HepG2 (cell line): Measurements from ENCODE around the gene CLEC18C. TPM values are rescaled to one million over a fixed set of nuclear protein-coding genes. Genes with fewer than 3 reads are reported as not detected.

Source experiments
- GTF3A ChIP-seq: sonication (generic); formaldehyde crosslinking; conservative IDR thresholded peaks from 2 replicates; pipeline ENCODE4 v1.4.0; 2020; ENCODE audit warnings: mild to moderate bottlenecking, missing genetic modification reagents
- KLF11 ChIP-seq: IDR thresholded peaks from 2 replicates; pipeline ENCODE4 v1.6.1; 2016; ENCODE audit warnings: missing compliant biosample characterization
- MBD4 ChIP-seq: IDR thresholded peaks from 2 replicates; pipeline ENCODE4 v1.6.1; 2012; ENCODE audit warnings: low read length, inconsistent platforms, borderline replicate concordance
- MED1 ChIP-seq: sonication (generic); formaldehyde crosslinking; IDR thresholded peaks from 2 replicates; pipeline ENCODE4 v1.4.0; 2020; ENCODE audit warnings: missing genetic modification reagents
- RFX1 ChIP-seq: fragments of 450-650 bp; IDR thresholded peaks from 2 replicates; pipeline ENCODE4 v1.6.1; 2017
- SIN3A ChIP-seq: IDR thresholded peaks from 2 replicates; pipeline ENCODE4 v1.6.1; 2011; ENCODE audit warnings: low read depth, mild to moderate bottlenecking, control low read depth, low read length, borderline replicate concordance
- SKI ChIP-seq: fragments of 450-650 bp; IDR thresholded peaks from one replicate; pipeline ENCODE4 v1.6.1; 2018; ENCODE audit warnings: mild to moderate bottlenecking; ENCODE audit not compliant: partially characterized antibody
- SP5 ChIP-seq: IDR thresholded peaks from 2 replicates; pipeline ENCODE4 v1.6.1; 2016; ENCODE audit warnings: low read depth, borderline replicate concordance
- ZNF460 ChIP-seq: sonication (generic); formaldehyde crosslinking; IDR thresholded peaks from 2 replicates; pipeline ENCODE4 v1.5.1; 2020; ENCODE audit warnings: missing genetic modification reagents, mild to moderate bottlenecking, borderline replicate concordance
- ZNF552 ChIP-seq: sonication (generic); formaldehyde crosslinking; IDR thresholded peaks from 2 replicates; pipeline ENCODE4 v1.9.0; 2022; ENCODE audit warnings: missing genetic modification reagents, mild to moderate bottlenecking, borderline replicate concordance
- ZNF557 ChIP-seq: sonication (generic); formaldehyde crosslinking; IDR thresholded peaks from 2 replicates; pipeline ENCODE4 v1.4.0; 2020; ENCODE audit warnings: missing genetic modification reagents
- ZNF558 ChIP-seq: sonication (generic); formaldehyde crosslinking; IDR thresholded peaks from 2 replicates; pipeline ENCODE4 v1.9.0; 2022; ENCODE audit warnings: mild to moderate bottlenecking, missing genetic modification reagents, borderline replicate concordance
- ZNF598 ChIP-seq: sonication (generic); formaldehyde crosslinking; IDR thresholded peaks from 2 replicates; pipeline ENCODE4 v1.5.1; 2020; ENCODE audit warnings: mild to moderate bottlenecking, missing genetic modification reagents, borderline replicate concordance
- ZNF746 ChIP-seq: sonication (generic); formaldehyde crosslinking; IDR thresholded peaks from 2 replicates; pipeline ENCODE4 v1.8.0; 2022; ENCODE audit warnings: mild to moderate bottlenecking, missing genetic modification reagents
- ZNF792 ChIP-seq: IDR thresholded peaks from 2 replicates; pipeline ENCODE4 v1.6.1; 2016
- ZNF839 ChIP-seq: sonication (generic); formaldehyde crosslinking; IDR thresholded peaks from 2 replicates; pipeline ENCODE4 v1.4.0; 2020; ENCODE audit warnings: missing genetic modification reagents, mild to moderate bottlenecking, borderline replicate concordance
- polyA plus RNA-seq, 8 experiments: library from polyadenylated mRNA; depleted of rRNA in 3 of 8; stranded (reverse) in 7 of 8; unstranded in 1 of 8; fragments of >200 nt; fragmentation: Illumina TruSeq in 4 of 8; extraction: Trizol in 4 of 8; gene quantifications; 2 replicates each; pipeline versions ENCODE4 v1.2.1 to v1.2.3, GENCODE V29; 2011 to 2016; ENCODE audit warnings: low read depth in 4 of 8, missing spikeins in 1 of 8, mixed read lengths in 1 of 8; ENCODE audit not compliant: insufficient read depth in 1 of 8
- total RNA-seq, 5 experiments: library from RNA; depleted of rRNA; stranded (reverse); fragments of >200 nt; fragmentation: Illumina TruSeq; extraction: Trizol; gene quantifications; 2 replicates each; pipeline ENCODE4 v1.2.3, GENCODE V29; 2016; ENCODE audit warnings: low read depth in 1 of 5
- TF ChIP-seq, protein P1 (sequence below): IDR thresholded peaks from 2 replicates; pipeline ENCODE4 v1.6.1; 2016; ENCODE audit warnings: mild to moderate bottlenecking, missing biosample characterization, missing genetic modification reagents
- TF ChIP-seq, protein P2 (sequence below): sonication (generic); formaldehyde crosslinking; IDR thresholded peaks from 2 replicates; pipeline ENCODE4 v1.5.0; 2020; ENCODE audit warnings: mild to moderate bottlenecking, missing genetic modification reagents
- TF ChIP-seq, protein P3 (sequence below): sonication (generic); formaldehyde crosslinking; IDR thresholded peaks from 2 replicates; pipeline ENCODE4 v1.5.0; 2020; ENCODE audit warnings: missing genetic modification reagents
- TF ChIP-seq, protein P4 (sequence below): sonication (generic); formaldehyde crosslinking; IDR thresholded peaks from 2 replicates; pipeline ENCODE4 v1.5.1; 2020; ENCODE audit warnings: mild to moderate bottlenecking, moderate library complexity, missing genetic modification reagents
- TF ChIP-seq, protein P5 (sequence below): sonication (generic); formaldehyde crosslinking; conservative IDR thresholded peaks from 2 replicates; pipeline ENCODE4 v1.4.0; 2020; ENCODE audit warnings: missing genetic modification reagents
- TF ChIP-seq, protein P6 (sequence below): sonication (generic); formaldehyde crosslinking; IDR thresholded peaks from 2 replicates; pipeline ENCODE4 v1.4.0; 2020; ENCODE audit warnings: low read depth, mild to moderate bottlenecking, missing genetic modification reagents

CLEC18C gene
- total and polyA plus RNA-seq, 2 of the 13 experiments (the other 11 are each of a cell fraction or from before 2014, with no cell fraction given), result 0.15 to 0.29 TPM

DNA sequence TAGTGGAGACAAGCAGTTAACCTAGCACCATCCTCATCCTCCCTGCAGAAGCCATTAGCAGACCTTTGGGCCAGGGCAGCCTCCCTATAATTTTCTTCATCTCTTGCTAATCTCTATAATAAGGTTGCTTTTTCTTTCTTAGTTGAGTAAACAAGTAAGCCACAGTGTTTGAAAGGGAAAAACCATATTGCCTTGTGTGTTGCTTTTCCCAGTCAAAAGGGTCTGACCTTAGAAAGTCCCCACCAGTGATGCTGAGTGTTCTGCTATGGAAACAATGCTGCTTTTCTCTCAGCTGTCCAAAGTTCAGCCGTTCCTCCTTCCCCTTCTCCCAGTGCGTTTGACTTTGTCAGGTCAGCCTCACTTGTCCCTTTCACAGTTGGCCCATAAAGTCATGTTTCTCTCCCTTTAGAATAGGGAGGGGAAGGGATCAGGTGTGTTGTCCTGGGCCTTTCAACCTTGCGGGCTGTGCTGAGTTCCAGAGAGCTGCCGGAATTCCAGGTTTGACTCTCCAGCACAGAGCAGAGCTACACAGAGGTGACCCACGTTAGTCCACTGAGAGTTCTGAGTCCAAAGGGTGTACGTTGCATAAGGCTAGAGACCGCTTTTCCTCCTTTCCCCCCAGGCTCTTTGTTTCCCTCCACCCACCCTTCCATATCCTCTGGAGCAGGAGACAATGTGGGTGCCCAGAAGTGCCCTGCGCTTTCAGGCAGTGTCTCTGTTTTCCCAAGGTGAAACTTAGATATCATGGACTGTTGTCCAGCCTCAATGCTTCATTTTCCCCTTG, 15.9 kb upstream of the CLEC18C start (continued):
- no peak; the same call in 1 of the 2 replicates for TF ChIP-seq GTF3A (CRISPR knock-in tag)
- TF ChIP-seq, protein P1, sequence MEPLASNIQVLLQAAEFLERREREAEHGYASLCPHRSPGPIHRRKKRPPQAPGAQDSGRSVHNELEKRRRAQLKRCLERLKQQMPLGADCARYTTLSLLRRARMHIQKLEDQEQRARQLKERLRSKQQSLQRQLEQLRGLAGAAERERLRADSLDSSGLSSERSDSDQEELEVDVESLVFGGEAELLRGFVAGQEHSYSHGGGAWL (CRISPR knock-in tag), result no peak
- TF ChIP-seq MED1 (CRISPR knock-in tag), result peak; percentile 74
- peak; percentile 56 for TF ChIP-seq SKI
- TF ChIP-seq, protein P2, sequence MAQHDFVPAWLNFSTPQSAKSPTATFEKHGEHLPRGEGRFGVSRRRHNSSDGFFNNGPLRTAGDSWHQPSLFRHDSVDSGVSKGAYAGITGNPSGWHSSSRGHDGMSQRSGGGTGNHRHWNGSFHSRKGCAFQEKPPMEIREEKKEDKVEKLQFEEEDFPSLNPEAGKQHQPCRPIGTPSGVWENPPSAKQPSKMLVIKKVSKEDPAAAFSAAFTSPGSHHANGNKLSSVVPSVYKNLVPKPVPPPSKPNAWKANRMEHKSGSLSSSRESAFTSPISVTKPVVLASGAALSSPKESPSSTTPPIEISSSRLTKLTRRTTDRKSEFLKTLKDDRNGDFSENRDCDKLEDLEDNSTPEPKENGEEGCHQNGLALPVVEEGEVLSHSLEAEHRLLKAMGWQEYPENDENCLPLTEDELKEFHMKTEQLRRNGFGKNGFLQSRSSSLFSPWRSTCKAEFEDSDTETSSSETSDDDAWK (CRISPR knock-in tag), result no peak
- TF ChIP-seq, protein P3, sequence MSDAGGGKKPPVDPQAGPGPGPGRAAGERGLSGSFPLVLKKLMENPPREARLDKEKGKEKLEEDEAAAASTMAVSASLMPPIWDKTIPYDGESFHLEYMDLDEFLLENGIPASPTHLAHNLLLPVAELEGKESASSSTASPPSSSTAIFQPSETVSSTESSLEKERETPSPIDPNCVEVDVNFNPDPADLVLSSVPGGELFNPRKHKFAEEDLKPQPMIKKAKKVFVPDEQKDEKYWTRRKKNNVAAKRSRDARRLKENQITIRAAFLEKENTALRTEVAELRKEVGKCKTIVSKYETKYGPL (CRISPR knock-in tag), result peak; percentile 98
- TF ChIP-seq, protein P4, sequence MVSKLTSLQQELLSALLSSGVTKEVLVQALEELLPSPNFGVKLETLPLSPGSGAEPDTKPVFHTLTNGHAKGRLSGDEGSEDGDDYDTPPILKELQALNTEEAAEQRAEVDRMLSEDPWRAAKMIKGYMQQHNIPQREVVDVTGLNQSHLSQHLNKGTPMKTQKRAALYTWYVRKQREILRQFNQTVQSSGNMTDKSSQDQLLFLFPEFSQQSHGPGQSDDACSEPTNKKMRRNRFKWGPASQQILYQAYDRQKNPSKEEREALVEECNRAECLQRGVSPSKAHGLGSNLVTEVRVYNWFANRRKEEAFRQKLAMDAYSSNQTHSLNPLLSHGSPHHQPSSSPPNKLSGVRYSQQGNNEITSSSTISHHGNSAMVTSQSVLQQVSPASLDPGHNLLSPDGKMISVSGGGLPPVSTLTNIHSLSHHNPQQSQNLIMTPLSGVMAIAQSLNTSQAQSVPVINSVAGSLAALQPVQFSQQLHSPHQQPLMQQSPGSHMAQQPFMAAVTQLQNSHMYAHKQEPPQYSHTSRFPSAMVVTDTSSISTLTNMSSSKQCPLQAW, result peak; percentile 89
- TF ChIP-seq RFX1, result 0 out of 2 replicates have a peak, but pooled peaks have one; percentile 4
- TF ChIP-seq ZNF460 (CRISPR knock-in tag), result no peak
- TF ChIP-seq ZNF792, result peak; percentile 90
- TF ChIP-seq ZNF746, result peak; percentile 66; the same call in 1 of the 2 replicates
- TF ChIP-seq, protein P5, sequence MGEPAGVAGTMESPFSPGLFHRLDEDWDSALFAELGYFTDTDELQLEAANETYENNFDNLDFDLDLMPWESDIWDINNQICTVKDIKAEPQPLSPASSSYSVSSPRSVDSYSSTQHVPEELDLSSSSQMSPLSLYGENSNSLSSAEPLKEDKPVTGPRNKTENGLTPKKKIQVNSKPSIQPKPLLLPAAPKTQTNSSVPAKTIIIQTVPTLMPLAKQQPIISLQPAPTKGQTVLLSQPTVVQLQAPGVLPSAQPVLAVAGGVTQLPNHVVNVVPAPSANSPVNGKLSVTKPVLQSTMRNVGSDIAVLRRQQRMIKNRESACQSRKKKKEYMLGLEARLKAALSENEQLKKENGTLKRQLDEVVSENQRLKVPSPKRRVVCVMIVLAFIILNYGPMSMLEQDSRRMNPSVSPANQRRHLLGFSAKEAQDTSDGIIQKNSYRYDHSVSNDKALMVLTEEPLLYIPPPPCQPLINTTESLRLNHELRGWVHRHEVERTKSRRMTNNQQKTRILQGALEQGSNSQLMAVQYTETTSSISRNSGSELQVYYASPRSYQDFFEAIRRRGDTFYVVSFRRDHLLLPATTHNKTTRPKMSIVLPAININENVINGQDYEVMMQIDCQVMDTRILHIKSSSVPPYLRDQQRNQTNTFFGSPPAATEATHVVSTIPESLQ (CRISPR knock-in tag), result no peak; the same call in 1 of the 2 replicates
- TF ChIP-seq SIN3A, result no peak
- TF ChIP-seq ZNF839 (CRISPR knock-in tag), result no peak
- peak; percentile 52; the same call in 1 of the 2 replicates for TF ChIP-seq SP5 (CRISPR knock-in tag)
- 0 out of 2 replicates have a peak, but pooled peaks have one; percentile 37 for TF ChIP-seq ZNF552 (CRISPR knock-in tag)
- TF ChIP-seq ZNF558 (CRISPR knock-in tag), result no peak
- peak; percentile 55; the same call in 1 of the 2 replicates for TF ChIP-seq MBD4
- TF ChIP-seq ZNF557 (CRISPR knock-in tag), result peak; percentile 25; the same call in 1 of the 2 replicates
- TF ChIP-seq, protein P6, sequence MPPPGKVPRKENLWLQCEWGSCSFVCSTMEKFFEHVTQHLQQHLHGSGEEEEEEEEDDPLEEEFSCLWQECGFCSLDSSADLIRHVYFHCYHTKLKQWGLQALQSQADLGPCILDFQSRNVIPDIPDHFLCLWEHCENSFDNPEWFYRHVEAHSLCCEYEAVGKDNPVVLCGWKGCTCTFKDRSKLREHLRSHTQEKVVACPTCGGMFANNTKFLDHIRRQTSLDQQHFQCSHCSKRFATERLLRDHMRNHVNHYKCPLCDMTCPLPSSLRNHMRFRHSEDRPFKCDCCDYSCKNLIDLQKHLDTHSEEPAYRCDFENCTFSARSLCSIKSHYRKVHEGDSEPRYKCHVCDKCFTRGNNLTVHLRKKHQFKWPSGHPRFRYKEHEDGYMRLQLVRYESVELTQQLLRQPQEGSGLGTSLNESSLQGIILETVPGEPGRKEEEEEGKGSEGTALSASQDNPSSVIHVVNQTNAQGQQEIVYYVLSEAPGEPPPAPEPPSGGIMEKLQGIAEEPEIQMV, result peak; percentile 89; the same call in 1 of the 2 replicates
- TF ChIP-seq KLF11 (CRISPR knock-in tag), result no peak
- 0 out of 2 replicates have a peak, but pooled peaks have one; percentile 69 for TF ChIP-seq ZNF598
